Activated gamma-delta T cell treated with anti-CD3 and anti-CD28 coated beads, Interleukin-2, amount 50 U/mL, for 16 hours (primary cell): ENCODE data around the gene FOXC1.

Experiments used
- DNase-seq: peaks from one replicate; pipeline ENCODE4 v3.0.0-alpha.2; 2020; ENCODE audit warnings: low read depth

FOXC1 gene

DNA sequence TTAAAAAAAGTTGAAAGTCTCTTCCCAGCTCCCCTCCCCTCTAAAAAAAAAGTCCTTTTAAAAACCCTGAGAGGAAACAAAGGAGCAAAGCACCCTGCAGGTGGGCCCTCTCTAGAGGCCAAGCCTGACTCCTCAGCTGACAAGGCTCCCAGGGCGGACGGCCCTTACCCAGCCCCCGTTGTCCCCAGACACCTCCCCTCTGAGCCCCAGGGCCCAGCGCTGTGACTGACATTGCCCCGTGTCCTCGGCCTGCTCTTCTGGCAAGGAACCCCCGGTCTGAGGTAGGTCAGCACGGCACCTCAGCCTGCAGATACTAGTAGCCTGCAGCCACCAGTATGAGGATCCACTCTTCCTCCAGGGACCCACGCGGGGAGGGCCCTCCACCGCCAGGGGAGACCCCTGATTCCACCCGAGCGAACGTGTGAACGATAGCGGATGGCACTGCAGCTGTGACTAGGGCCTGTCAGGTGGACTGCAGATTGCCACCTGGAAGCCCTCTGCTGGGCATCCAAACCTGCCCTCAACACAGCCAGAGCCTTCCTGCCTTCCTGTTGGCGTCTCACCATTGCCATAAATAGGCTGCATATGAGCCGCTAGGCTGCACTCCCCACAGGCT, 34.2 kb downstream of the FOXC1 start:
- DNase-seq = no peak

DNA sequence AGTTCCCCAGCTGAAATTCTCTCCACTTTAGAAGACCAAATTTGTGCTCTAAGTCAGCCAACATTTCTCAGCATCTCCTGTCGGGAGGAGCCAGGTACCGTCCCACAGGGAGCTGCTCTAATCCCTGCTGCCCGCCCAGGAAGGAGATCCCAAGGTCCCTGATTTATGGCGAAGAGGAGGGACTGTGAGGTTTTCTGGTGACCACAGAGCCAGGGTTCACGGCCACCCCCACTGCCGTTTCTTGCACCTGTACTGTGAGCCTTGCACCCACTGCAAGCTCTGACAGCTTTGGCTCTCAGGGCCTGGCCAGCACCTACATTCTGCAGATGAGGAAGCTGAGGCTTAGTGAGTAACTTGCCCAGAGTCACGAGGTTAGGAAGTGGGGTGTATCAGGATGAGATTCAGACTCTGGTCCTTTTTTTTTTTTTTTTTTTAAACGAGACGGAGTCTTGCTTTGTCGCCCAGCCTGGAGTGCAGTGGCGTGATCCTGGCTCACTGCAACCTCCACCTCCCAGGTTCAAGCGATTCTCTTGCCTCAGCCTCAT, 34.9 kb downstream of the FOXC1 start:
- DNase-seq = no peak

DNA sequence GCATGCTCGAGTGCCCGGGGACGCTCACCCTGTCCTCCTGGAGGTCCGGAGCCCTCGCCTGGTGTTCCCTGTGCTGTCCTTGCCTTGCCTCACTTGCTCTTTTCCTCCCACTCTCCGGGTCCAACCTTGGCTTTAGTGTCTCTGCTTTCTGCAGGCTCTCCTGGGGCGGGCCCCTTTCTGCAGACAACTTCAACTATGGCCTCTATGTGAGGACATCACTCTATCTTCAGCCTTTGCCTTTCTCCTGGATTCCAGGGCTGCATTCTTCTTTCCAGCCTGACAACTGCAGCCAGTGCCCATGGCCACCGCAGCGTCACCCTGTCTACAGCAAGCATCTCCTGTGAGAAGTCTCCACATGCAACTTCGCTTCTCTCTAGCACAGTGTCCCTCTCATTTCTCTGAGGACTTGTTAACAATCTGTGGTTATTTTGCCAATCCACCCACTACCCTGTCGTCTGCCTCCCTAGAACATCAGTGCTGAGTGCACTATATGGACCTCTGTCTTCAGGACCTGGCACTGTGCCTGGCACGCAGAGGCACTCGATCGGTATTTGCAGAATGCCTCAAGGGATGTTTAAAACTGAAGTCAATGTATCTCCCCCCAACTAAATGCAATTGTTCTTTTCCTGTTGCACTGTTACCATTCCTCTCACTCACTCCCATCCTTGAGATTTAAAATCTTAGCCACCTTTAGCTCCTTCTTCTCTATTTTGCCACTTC, 35.9 kb downstream of the FOXC1 start:
- DNase-seq = no peak

DNA sequence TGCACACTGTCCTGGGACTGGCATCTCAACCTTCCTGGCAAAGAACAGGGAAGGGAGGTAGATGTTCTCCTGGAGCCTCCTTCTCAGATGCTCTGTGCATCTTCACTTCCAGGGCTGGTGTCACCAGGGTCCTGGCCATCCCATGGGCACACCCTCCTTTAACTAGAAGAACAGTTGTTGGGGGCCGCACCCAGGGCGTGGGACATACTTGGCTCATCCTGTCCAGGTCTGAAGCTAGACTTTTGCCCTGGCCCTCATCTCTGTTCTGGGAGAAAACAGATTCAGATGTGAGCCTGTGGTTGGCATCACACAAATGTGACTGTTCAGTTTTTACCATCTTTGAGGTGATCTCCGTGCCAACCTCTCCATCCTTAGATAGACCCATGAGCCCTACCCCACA, 41.6 kb downstream of the FOXC1 start:
- no peak for DNase-seq

DNA sequence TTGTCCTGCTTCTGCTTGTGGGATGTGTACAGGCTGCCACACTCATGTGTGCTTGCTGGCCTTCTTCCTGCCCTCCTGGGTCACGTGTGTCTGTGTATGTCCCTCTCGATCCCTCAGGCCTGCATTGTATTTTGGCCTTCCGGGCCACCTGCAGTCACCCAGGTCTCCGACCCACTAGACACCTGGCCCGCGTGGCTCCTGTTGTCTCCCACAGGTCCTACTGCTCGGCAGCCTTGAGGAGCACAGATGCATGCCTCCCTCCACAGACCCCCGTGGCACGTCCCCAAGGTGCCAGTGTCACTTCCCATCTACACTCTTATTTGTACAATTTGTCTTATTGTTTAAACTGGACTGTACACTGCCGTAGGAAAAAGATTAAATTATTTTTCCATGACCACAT, 43.1 kb downstream of the FOXC1 start:
- no peak for DNase-seq

DNA sequence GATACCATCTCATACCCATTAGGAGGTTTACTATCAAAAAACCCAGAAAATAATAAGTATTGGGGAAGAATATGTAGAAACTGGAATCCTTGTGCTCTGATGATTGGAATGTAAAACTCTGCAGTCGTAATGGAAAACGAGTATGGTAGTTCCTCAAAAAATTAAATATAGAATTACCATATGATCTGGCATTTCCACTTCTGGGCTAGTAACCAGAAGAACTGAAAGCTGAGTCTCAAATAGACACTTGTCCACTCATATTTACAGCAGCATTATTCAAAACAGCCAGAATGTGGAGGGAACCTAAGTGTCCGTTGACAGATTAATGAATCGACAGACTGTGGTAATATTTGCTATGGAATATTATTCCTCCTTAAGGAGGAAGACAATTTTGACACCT, 44.3 kb downstream of the FOXC1 start:
- DNase-seq = no peak

DNA sequence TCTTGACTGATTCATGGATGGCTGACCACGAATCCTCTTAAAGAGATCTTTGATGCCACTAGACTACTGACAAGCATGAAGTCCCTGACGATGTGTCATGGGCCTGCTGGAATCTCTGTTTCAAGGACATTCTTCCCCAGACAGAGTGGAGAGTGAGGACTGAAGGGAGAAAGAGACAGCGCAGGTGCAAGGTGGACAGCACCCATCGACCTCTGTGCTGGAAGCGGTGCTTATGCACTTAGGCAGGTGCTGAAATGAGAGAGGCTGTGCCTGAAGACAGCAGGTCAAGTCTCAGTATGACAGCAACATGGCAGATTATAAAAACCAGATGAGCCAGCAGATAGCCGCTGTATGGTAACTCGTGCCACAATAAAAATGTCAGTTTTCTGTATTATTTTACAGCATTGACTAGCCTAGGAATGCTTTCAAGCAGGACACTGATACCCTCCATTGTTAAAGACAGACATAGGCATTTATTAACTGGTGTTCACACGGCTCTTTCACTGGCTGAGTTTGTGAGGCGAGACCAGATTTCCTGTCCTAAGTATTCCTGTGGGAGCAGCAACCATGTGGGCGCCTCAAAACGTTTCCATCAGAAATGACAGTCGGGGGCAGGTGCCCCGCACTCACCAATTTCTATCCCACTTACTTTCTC, 47.5 kb downstream of the FOXC1 start:
- no peak for DNase-seq

DNA sequence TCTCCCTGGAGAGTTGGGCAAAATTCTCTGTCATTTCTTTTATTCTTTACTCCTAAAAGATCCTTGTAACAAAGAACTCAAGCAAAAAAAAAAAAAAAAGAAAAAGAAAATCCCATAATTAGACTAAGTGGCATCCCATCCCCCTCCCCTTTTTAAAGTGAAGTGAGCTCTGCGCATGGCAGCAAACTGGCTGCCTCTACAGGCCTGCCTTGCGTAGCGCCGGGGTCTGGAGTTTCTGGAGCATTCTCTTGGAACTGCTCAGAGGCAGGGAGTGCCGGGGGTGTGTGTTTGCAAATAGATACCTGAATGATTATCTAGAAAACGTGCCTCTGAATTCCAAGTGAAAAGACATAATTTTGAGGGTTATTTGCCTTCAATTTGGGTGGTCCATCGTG, 48.1 kb downstream of the FOXC1 start:
- DNase-seq = no peak

DNA sequence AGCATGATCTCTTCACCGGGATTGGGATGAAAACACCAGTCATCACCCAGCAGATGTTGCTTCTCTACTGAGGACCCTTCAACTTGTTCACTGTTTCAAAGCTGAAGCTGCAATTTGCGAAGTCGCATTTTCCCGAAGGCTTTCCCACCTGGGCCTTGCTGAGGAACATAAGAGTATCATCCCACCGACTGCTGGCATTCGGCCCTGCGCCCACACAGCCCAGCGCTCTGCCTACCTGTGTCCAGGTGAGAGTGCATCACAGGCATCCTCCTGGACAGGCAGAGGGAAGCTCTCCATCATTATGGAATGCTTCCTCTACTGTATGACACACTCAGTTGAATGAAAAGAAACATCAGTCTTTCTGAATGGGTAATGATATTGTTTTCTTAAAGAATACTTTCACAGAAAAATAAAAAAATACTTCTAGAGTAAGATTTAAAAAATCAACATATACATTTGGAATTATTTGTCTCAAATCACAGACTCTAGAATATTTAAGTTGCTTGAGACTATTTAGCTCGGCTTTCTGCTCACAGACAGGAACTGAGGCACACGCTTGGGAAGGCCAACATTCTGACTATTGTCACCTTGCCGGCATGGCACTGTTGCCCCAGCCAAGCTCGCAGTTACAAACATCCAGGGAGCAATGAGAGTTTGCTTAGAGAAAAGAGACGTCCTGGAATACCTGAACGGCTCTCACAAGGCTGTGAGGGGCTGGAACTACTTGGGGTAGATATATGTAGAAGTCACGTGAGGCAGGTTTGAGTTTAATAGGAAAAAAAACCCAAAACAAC, 48.7 kb downstream of the FOXC1 start:
- DNase-seq = no peak

DNA sequence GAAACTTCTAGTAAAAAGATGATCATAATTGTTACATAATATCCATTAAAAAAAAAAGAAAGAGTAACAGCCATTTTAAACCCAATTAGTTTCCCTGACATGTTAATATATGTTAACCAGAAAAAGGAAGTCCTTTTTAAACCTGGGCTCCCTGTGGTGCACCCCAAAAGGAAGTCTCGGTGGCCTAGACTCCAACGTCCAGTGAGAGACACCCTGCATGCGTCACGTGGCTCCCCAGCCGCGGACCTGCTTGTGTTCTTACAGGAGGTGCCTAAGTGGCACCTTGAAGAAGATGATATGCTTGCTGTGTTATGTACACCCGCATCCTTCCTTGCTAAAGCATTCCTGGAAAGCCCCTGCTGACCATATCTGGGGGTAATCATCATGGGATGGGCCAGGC, 50.1 kb downstream of the FOXC1 start:
- DNase-seq = no peak

DNA sequence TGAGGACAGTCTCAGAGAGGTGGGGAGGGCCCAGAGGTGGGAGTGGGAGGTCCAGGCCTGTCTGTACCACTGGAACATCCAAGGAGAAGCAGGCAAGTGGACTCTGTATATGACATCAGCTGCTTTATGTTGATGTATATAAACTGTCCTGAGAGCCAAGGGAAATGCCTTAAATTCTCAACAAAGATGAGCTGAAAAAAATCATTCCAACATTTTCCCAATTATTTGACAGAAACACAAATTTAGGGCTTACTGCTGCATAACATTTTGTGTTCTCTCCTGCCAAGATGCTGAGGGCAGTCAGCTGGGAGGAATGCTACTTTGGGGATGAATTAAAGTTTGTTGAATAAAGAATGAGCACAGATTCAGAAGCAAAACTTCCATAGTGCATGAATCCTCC, 52.8 kb downstream of the FOXC1 start:
- no peak for DNase-seq
